ENCODE measurements around the gene NKAIN1.

Gene NKAIN1

DNA sequence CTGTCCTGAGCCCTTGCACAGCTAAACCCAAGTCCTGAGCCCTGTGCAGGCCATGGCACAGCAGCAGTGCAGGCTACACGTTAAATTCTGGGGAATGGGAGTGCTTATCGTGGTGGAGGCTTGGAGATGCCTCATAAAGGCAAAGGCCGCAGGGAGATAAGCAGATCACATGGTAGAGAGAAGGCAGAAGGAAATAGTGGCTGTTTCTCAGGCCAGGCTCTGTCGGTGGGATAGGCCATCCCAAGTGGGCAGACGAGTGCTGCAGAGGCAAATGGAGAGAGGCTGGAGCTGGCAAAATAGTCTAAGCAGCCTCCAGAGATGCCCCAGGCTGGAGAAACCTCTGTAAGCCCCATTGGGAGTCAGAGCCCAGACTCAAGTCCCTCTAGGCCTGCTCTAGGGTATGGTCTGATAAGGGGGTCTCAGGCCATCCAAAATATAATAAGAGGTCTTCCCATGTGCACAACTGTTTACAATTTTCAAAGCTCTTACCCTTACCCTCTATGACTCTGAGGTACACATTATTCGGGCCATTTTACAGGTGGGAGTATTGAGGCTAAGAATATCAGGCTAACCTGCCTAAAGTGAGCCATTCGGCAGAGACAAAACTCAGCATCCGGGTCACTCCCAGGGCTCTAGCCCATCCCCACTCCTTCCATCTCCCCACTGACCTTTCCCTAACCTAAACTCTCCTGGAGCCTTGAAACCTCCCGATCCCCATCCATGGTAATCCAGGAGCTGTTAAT is 79.6 kb downstream of the NKAIN1 start:
- H3K4me1 ChIP-seq (ENCODE audit: low read depth, poor library complexity, severe bottlenecking), result peaks cover 16% of the 10 kb centered on the region
- no peak overlapping the region for H3K4me2 ChIP-seq
- no peaks in the 10 kb centered on the region for H4K20me1 ChIP-seq (ENCODE audit: insufficient read depth)
- H3K36me3 ChIP-seq (ENCODE audit: insufficient read depth), result no peaks in the 10 kb centered on the region
- no peak overlapping the region for H2AFZ ChIP-seq (ENCODE audit: low read depth)
- no peak overlapping the region for H3K9ac ChIP-seq
- no peak for TF ChIP-seq CTCF (conservative IDR thresholded peaks at IDR 0.05; ENCODE audit: low read depth, low read length)
- H3K27me3 ChIP-seq (ENCODE audit: insufficient read depth, low read depth), result no peaks in the 10 kb centered on the region
- no peak overlapping the region for H3K4me3 ChIP-seq (IDR thresholded peaks at IDR 0.05; ENCODE audit: insufficient read depth, low read depth, low read length)
- H3K79me2 ChIP-seq (ENCODE audit: insufficient read depth, low read depth), result no peaks in the 10 kb centered on the region
- H3K27ac ChIP-seq, result no peak overlapping the region

DNA sequence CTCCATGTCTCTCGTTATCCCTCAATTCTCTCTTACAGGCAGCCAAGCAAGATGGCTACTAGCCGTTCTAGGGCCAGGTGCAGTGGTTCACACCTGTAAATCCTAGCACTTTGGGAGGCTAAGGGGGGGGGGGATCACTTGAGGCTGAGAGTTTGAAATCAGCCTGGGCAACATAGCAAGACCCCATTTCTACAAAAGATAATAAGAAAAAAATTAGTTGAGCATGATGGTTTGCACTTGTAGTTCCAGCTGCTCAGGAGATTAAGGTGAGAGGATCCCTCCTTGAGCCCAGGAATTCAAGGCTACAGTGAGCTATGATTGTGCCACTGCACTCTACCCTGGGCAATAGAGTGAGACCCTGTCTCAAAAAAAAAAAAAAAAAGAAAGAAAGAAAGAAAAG is 80.4 kb downstream of the NKAIN1 start:
- Histone ChIP-seq H3K9ac (no peak overlapping the region), H3K4me1 (ENCODE audit: low read depth, poor library complexity, severe bottlenecking) (peaks cover 19% of the 10 kb centered on the region), H3K27ac (no peak overlapping the region), H3K4me3 (IDR thresholded peaks at IDR 0.05; ENCODE audit: insufficient read depth, low read depth, low read length) (no peak overlapping the region), H2AFZ (ENCODE audit: low read depth) (no peak overlapping the region), H3K79me2 (ENCODE audit: insufficient read depth, low read depth) (no peaks in the 10 kb centered on the region), H3K27me3 (ENCODE audit: insufficient read depth, low read depth) (no peaks in the 10 kb centered on the region), H4K20me1 (ENCODE audit: insufficient read depth) (no peaks in the 10 kb centered on the region), H3K4me2 (no peak overlapping the region), H3K36me3 (ENCODE audit: insufficient read depth) (no peaks in the 10 kb centered on the region)
- no peak for TF ChIP-seq CTCF (conservative IDR thresholded peaks at IDR 0.05; ENCODE audit: low read depth, low read length)

DNA sequence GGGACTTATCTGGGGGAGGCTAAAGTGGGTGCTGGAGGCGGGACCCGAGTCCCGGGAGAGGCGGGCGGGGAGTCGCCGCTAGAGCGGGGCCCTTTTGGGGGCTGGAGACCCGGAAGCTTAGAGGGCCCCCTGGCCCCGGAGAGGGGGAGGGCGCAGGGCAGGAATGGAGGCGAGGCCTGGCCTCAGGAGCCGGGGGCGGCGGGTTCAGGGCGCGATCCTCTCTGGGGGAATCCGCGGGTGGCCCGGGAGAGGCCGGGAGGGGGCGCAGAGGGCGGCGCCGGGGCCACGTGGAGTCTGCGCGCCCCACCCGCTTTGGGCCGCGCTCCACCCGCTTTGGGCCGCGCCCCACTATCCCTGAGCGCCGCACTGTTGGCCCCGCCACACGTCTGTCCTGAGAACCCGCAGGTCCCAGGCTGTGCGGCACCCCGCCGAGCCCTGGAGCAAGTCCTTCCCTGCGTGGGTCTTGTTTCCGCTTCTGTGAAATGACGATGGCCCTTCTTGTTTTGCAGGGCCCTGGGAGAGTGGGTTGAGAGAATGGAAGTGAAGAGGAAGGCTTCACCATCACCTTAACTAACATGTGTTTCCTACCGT is 84.4 kb downstream of the NKAIN1 start:
- H3K4me2 ChIP-seq, result peak overlapping the region; percentile 71

GRCh38 chr1:31154632-31155215 is 85.0 kb downstream of the NKAIN1 start:
- H3K36me3 ChIP-seq (ENCODE audit: insufficient read depth), result no peaks in the 10 kb centered on the region
- H3K9ac ChIP-seq, result peak overlapping the region; percentile 63
- H3K27ac ChIP-seq, result no peak overlapping the region
- TF ChIP-seq CTCF (conservative IDR thresholded peaks at IDR 0.05; ENCODE audit: low read depth, low read length), result no peak
- H3K4me3 ChIP-seq (IDR thresholded peaks at IDR 0.05; ENCODE audit: insufficient read depth, low read depth, low read length), result peak overlapping the region; percentile 36
- peaks cover 9% of the 10 kb centered on the region for H3K4me1 ChIP-seq (ENCODE audit: low read depth, poor library complexity, severe bottlenecking)
- no peaks in the 10 kb centered on the region for H3K27me3 ChIP-seq (ENCODE audit: insufficient read depth, low read depth)
- H2AFZ ChIP-seq (ENCODE audit: low read depth), result peak overlapping the region; percentile 94
- H4K20me1 ChIP-seq (ENCODE audit: insufficient read depth), result no peaks in the 10 kb centered on the region
- no peaks in the 10 kb centered on the region for H3K79me2 ChIP-seq (ENCODE audit: insufficient read depth, low read depth)
- peak overlapping the region; percentile 81; the same call in 1 of the 2 replicates for H3K4me2 ChIP-seq

More for the DNA sequence above, 84.4 kb downstream of the NKAIN1 start:
- H3K36me3 ChIP-seq (ENCODE audit: insufficient read depth), result no peaks in the 10 kb centered on the region
- TF ChIP-seq CTCF (conservative IDR thresholded peaks at IDR 0.05; ENCODE audit: low read depth, low read length), result peak; percentile 28; the same call in 1 of the 2 replicates
- H3K4me3 ChIP-seq (IDR thresholded peaks at IDR 0.05; ENCODE audit: insufficient read depth, low read depth, low read length), result peak overlapping the region; percentile 36
- H3K4me1 ChIP-seq (ENCODE audit: low read depth, poor library complexity, severe bottlenecking), result peaks cover 9% of the 10 kb centered on the region
- H2AFZ ChIP-seq (ENCODE audit: low read depth), result peak overlapping the region; percentile 69
- H3K9ac ChIP-seq, result peak overlapping the region; percentile 56
- peak overlapping the region; percentile 43 for H3K27ac ChIP-seq
- no peaks in the 10 kb centered on the region for H4K20me1 ChIP-seq (ENCODE audit: insufficient read depth)
- H3K79me2 ChIP-seq (ENCODE audit: insufficient read depth, low read depth), result no peaks in the 10 kb centered on the region
- H3K27me3 ChIP-seq (ENCODE audit: insufficient read depth, low read depth), result no peaks in the 10 kb centered on the region
